AG08396 (cell line): ENCODE measurements around the gene CMIP.

Experiments
- DNase-seq: peaks from one replicate; pipeline ENCODE4 v3.0.0; 2012; ENCODE audit warnings: low spot score, mixed read lengths

CMIP gene

DNA sequence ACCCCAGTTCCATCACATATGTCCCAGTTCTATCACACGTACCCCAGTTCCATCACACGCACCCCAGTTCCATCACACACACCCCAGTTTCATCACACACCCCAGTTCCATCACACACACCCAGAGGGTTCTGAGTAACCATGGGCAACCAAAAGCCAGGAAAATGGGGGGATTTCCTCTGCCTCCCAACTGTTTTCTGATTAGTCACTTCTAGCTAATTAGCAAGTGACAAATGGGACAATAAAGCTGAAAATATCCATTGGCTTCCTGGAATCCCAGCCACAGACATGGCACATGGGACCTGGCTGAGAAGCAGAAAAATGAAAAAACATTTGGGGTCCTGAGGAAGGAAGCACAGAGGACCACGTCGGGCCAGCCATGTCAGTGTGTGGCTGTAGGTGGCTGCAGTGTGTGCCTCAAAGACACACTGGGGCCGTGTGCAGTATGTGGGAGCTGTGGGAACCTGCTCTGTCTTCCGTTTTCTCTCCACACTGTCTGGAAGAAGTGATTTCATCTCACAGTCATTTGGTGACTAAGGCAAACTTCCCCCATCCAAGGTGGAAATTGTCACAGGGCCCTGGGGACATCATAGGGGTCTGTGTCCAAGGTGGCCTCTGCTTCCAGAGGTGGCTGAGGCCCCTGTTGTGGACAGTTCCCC is 106.7 kb downstream of the CMIP start:
- peak; percentile 67 for DNase-seq

DNA sequence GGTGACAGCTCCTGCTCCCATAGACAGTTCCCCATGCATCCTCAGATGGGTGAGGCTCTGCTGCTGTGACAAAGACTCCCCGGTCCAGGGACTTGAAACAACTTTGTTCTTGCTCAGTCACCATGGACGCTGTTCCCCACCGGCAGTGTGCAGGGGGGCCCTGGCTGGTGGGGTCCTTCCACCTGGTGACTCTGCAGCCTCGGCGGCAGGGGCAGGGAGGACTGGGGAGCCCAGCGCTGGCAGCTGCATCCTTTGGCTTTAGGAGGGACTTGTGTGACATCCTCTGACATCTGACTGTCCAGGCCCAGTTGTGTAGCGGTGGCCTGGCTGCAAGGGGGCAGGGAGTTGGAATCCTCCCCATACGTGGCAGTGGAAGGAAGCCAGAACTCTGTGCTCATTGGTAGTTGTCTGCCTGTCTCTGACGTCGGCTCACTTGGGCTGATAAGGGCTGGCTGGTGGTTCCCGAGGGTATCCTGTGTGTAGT is 107.3 kb downstream of the CMIP start:
- no peak for DNase-seq

DNA sequence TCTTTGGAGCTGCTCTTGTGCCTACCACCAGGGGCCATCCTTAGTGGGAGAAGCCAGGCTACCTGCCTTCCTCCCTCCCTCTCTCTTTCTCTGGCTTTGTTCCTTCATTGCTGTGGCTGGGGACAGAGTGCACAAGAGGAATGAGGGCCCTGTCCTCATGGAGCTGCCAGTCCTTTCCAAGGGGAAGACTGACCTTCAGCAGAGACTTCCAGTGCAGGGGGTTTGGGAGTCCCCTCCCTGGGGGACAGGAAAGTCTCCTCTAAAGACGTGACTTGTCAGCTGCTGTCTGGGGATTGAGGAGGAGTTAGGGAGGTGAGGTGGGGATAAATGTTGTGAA is 108.1 kb downstream of the CMIP start:
- DNase-seq = no peak

DNA sequence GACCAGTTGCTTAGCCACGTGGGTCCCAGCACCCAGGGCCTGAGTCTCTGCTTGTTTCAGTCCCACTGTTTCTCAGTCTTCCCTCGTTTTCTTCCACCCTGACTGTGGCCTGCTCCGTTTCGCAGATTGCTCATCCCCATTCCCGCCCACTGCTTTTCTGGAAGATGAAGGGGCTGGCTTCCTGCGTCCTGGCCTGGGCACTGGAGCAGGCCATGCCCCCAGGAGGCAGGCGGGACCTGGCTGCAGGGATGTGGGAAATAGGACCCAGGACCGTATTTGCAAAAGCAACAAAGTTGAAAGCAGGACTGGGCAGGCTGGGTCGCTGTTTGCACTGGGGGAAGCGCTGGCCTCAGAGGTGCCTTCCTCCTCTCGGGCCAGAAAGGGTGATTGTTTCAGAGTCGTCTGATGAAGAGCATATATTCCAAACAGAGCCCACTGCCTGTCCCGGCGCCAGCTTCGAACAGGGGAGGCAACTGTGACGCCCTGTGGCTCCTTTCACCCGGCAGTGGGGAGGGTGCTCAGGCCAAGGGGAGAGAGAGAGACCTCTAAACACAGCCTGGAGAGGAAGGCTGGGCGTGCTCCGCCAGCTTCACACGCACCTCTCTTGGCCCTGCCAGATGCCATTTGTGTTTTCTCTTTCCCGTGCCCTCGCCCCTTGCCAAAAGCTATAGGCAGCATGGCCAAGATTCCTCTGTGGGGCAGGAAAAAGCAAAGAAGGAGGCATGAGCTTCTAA is 108.6 kb downstream of the CMIP start:
- DNase-seq = peak; percentile 35

DNA sequence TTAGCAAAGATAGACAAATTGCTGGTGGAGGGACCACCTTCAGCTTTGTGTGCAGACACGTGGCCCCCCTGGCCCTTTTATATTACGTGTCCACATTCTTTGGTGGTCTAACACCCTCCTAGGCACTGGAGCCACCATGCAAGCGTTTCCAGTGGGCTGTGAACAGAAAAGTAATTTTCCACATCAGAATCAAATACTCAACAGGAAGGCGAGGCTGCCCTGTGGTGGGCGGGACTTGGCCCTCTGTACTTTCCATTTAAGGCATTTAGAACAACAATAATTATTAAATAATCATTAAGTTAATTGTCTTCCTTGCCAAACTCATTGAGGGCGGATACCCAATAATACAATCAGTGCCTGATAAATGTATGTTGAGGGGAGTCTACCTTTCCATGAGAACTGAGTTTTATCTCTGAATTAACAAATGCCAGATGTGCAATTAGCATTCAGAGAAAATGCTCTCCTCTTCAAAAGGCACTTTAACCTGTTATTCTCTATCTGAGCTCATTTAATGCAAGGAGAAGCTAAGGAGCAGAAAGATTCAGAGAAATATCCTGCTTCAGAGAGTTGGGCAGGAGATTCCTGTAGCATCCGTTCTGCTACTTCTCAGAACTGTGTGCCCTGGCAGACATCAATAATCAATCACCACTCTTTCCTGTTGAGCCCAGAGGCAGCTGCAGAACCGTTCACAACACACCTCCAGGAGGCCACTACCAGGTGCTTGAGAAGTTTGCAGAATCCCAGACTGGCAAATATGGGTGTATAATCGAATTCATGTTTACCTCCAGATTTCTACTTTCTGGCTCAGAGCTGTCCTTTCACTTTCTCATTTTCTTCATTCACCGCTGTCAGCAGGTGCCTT is 109.4 kb downstream of the CMIP start:
- DNase-seq = no peak

DNA sequence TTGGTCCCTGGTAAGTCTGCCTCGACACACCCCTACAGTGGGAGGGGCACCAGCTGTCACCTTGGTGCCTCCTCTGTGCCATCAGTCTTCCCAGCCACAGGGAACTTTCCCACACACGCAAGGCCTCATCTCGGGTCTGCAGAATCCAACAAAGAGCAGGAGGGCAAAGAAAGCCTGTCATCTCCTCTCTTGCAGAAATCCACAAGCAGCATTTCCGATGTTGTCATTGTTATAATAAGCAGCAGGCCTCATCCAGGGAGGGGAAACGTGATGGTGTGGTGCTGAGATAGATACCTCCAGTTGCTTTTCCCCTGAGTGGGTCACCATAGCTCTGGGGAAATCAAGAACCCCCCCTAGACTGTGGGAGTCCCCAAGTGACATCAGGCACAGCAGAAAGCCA is 110.4 kb downstream of the CMIP start:
- DNase-seq = no peak

DNA sequence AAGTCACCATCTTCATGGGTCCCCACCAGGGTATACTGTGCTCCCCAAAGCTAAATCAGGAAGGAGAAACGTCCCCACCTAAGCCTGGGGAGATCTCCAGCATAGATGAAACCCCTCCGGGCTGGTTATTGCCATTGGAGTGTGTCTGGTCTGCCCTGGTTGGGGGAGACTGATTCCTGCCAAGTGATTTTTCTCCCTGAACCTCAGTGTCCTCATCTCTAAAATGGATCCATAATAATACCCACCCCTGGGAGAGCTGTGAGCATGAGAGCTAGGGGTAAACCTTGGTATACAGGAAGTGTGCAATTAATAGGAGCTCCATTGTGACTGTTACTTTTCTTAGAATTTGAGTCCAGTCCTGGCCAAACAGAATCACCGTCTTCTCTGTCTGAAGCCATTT is 111.1 kb downstream of the CMIP start:
- DNase-seq = no peak

DNA sequence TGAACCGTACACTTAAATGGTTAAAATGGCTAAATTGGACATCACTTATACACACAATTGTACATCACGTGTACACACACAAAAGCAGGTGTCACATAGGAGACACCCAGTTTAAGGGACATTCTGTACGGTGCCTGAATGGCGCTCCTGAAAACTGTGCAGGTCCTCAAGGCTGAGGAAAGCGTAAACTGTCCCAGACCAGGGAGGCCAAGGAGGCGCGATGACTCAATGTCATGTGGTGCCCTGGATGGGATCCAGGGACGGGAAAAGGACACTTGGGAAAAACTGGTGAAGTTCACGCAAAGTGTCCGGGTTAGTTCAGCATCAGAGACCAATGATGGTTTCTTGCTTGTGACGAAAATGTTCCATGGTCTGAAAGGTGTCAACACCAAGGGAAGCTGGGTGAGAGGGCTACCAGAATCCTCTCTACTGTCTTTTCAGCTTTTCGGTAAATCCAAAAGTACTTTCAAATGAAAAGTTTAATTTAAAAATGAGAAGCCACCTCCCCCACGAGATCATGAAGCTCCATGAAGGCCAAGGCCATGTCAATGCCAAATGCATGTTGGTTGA is 112.2 kb downstream of the CMIP start:
- DNase-seq = no peak

DNA sequence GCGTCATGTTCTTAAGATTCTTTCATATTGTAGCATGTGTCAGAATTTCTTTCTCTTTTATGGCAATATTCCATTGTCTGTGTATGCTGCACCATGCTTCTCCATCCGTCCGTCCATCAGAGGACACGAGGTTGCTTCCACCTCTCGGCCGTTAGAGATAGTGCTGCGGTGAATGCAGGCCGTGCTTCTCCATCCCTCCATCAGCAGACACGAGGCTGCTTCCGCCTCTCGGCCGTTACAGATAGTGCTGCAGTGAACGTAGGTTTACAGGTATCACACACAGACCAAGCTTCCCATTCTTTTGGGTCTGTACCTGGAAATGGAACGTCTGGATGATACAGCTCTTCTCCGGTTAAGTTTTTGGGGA is 113.5 kb downstream of the CMIP start:
- DNase-seq = no peak

DNA sequence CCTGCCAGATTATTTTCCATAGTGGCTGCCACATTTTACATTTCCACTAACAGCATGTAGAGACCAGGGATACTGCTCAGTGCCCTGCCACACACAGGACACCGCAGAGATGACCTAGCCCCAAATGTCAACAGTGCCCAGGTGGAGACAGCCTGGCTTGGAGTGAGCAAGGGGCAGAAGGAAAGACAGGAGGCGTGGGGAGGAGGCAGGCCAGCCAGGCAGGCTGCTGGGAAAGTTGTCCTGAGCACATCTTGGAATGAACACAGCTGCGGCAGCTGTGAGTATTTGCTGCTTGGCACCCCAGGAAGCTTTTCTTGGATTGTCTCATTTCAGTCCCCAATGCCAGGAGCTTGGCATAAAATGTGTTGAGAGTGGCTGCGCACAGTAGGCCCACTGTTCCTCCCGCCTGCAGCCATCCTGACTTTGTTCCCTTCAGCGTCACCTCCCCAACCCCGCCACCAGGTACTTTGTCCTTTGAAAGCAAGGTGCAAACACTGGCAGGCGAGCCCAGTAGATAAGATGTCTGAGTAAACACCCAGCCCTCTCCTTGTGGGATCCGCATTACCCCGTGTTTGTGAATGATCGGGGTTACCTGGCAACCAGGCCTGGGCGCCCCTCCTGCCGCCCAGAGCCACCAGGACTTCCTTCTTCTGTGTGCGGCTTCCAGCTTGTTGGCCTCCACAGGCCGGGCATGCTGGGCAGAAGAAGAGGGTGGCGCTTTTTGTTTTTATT is 114.0 kb downstream of the CMIP start:
- DNase-seq = no peak

DNA sequence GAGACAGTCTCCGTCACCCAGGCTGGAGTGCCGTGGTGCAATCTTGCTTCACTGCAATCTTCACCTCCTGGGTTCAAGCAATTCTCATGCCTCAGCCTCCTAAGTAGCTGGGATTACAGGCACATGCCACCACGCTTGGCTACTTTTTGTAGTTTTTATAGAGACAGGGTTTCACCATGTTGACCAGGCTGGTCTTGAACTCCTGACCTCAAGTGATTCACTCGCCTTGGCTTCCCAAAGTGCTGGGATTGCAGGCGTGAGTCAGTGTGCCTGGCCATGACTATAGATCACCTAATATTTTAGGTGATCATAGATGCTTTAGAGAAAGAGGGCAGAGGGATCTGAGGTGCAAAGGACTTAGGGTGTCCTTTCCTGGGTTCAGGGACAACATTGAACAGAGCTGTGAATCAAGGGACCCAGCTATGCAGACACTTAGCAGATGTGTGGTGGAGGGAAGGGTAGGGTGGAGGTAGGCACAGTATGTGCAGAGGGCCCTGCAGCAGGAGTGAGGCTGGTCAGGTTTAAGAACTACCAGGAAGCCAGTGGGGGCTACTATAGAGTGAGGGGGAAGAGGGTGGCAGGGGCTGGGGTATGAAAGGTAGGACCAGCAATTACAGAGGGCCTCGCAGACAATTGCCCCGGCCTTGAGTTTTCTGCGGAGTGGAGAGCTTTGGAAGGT is 116.5 kb downstream of the CMIP start:
- no peak for DNase-seq

DNA sequence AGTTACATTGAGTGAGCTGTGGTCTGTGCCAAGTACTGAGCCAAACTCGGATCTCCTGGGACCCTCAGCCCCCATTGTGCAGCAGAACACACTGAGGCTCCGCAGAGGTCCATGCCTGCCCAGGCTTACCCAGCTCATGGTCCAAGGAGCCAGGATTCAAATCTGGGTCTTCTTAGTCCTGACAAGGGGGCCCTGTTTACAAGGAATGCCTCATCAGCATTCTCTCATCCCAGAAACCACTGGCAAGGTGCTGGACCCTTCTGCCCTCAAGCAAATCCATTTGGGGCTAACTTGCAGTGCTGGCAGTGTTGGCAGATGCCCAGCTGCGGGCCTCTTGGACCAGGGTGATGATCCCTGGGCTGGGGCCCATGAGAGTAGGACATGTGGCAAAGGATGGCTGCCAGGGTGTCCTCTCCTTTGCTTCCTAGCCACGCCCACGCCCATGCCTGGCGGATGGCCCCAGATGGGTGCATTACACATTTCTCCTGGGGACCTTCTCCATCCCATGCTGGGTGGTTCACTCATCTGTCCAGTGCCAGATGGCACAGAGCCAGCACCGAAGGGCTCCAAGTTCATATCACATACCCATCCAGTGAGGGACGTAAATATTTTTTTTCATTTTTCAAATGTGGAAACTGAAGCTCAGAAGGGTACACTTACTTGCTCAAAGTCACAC is 117.7 kb downstream of the CMIP start:
- no peak for DNase-seq

DNA sequence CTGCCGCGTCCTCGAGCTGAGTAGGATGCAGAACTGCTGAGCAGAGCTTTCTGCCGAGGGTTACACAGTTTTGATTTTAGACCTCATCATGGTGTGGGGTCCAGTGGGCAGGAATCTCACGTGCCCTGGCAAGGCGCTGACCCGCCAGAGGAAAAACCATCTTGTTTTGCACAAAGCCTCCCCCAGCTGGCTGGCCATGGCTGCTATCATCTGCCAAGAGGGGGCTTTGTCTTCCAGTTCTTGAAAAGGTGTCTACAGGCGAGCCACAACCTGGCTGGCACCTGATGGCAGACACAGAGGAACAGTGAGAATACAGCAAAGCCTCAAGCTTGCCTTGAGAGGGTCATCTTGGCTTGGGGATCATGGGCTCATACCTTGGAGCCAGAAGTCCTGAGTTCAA is 118.3 kb downstream of the CMIP start:
- DNase-seq = no peak

DNA sequence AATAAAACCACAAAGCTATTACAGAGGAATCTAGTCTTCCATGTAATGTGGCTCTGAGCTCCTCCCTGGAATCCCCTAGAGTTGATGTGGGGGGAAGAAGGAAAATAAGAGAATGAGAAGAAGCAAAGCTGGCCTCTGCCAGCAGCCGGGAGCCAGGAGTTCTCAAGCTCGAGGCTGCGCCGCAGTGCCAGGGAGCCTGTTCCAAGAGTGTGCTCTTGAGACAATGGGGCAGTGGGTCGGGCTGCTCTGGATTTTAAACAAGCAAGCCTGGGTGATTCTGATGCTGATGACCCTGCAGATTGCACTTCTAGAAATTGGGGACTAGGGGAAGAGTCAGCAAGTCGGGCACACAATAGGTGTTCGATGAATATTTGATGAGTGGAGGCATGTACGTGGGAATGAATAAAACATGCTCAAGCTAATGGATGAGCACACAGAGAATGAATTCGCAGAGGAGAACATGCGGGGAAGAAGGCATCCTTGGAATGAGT is 119.9 kb downstream of the CMIP start:
- DNase-seq = no peak

DNA sequence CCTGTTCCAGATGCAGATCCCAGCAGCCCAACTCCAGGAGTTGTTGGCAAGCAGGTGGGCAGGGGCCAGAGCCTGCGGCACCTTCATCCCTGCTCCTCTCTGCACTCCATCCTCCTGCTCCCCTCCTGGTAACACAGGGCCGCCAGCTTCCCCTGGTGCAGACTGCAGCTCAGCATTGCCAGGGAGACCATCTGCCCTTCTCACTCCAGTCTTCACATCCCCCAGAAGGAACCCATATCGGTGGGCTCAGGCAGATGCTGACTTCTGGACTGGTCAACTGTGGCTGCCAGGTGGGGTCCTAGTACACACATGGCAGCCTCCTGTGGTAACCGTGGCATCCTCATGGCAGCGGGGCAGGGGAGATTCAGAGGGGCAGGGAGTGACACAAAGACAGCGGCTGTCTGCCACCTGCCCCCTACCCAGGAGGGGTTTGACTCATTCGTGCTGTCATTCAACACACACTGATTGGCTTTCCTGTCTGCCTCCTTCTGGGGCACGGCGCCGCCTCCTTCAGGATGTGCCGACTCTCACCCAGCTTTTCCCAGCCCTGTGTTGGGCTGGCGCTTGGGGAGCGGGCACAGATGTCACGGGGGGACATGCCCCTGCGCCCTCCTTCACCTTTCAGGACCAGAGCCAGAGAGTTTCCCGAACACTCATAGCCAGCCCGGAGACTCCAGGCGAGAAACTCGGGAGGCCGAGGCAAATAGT is 120.9 kb downstream of the CMIP start:
- DNase-seq = no peak

DNA sequence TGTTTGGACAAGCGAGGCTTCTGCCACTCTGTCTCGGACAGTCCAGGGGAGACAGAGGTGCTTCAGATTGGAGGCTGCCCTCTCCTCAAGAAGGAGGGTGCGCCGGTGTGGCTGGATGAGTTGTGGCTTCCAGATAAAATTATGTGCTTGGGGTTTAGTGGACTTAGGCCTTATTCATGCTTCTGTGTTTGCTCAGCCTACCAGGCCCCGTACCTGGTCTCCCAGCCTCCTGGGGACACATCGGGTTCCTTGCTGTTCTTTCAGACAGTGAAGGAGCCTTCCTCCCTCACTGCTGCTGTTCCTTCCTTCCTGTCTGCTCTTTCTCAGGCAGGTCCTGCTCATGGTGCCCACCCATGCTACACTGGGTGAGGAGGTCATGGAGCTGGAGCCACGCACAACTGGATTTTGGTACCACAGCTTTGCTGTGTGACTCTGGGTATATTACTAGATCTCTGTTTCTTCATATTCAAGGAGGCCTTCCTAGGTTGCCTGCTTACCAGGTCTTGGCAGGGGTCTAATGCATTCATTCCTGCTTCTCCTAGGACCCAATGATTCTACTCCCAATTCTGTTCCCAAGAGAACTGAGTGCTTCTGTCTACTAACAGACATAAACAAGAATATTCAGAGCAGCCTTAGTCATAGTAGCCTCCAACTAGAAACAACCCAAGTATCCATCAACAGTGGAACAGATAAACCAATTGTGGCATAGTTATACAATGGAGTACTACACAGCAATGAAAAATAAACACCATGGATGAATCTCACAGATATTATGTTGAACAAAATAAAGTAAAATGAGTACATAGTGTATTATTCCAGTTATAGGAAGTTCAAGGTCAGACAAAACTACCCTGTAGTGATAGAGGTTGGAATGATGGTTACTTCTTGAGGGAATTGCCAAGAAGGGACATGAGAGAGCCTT is 121.7 kb downstream of the CMIP start:
- no peak for DNase-seq

DNA sequence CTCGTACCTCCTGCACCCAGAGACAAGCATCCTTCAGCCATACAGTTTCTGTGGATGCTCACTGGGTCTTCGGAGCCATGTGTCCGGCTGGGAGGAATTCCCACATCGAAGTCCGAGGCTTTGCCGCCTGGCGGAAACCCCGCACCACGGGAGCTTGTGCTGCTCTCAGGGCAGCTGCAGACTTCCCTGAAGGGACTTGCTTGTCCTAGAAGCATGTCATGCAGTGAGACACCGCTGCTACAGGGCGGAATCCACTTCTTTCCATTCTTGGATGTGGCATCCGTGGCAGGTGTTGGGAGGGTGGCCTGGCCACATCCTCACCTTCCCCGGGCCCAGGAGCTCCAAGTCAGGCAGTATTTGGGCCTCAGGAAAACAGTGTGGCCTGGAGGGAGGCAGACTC is 122.5 kb downstream of the CMIP start:
- no peak for DNase-seq

DNA sequence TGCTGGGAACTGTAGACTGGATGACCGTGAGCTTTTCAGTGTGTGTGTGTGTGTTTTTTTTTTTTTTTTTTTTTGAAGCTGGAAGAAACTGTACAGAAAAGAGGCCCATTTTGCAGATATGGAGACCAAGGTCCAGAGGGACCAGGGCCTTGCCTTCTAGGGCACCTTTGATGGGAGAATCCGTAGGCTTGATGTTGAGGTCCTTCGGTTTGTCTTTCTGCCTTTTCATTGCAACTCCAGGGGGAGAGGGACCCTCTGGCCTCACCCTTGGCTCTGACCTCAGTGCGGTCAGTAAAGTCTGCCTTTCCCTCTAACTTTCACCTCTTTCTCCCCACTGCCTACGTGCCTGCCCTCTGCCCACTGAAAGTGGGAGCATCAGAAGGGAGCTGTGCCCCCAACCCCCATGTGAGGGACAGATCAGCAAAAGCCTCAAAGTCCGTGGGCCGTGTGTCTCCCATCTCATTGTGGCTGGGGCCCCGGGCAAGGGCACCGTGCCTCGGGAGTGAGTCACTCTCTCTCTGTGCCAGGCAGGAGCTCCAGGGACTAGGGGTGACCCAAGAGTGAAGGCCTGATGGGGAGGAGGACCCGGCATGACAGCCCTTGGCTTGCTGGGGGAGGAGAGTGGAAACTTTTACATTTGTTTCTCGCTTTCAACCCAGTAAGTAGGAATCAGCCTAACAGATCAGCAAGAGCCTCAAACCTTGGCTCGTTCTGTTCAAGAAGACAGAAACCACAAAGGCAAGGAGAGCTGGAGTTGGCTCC is 123.6 kb downstream of the CMIP start:
- peak; percentile 77 for DNase-seq
